ENCODE measurements around the gene FIS1.

DNA sequence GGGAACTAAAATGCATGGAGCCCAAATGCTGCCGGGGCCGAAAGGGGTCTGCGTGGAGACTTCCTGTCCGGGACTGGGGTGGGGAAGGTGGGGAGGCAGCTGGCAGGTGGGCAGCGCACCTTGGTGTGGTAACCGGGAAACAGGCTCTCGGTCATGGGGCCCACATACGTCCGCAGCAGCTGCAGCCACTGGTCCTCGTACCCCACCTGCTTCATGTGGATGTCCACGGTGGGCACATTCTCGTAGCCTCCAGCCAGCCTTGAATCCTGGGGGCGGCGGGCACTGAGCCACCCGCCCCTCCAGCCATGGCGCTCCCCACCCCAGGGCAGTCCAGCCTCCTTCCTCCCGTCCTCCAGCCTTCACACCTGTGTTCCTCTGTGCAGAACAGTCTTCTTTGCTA lies 37.4 kb downstream of the FIS1 start:
- TF ChIP-seq ZNF274 (IDR thresholded peaks at IDR 0.05; ENCODE audit: low read depth, low read length): no peak
- no peak for TF ChIP-seq POLR2A (IDR thresholded peaks at IDR 0.05; ENCODE audit: borderline replicate concordance, extremely low read depth, insufficient read depth, insufficient read length)
- no peak for TF ChIP-seq POLR2AphosphoS5 (IDR thresholded peaks at IDR 0.05; ENCODE audit: low read depth, low read length)
- no peak for TF ChIP-seq CTCF (IDR thresholded peaks at IDR 0.05 in 2 of 3, conservative IDR thresholded peaks at IDR 0.05 in 1 of 3; ENCODE audit: borderline replicate concordance in 1 of 3, insufficient read depth in 1 of 3, low read depth in 2 of 3, low read length in 2 of 3)
- TF ChIP-seq SRF (IDR thresholded peaks at IDR 0.05; ENCODE audit: low read depth): no peak
- TF ChIP-seq EZH2phosphoT487 (IDR thresholded peaks at IDR 0.05; ENCODE audit: borderline replicate concordance): no peak
- TF ChIP-seq FOSL1 (IDR thresholded peaks at IDR 0.05; ENCODE audit: low read depth): no peak
- TF ChIP-seq JUND (IDR thresholded peaks at IDR 0.05): no peak
- TF ChIP-seq ATF3 (IDR thresholded peaks at IDR 0.05): no peak
- no peak for TF ChIP-seq RAD21 (IDR thresholded peaks at IDR 0.05; ENCODE audit: low read depth)
- TF ChIP-seq CEBPB (IDR thresholded peaks at IDR 0.05; ENCODE audit: low read depth): no peak
- TF ChIP-seq EZH2 (IDR thresholded peaks at IDR 0.05): no peak
- TF ChIP-seq SP1 (IDR thresholded peaks at IDR 0.05; ENCODE audit: low read depth): no peak
- no peak for TF ChIP-seq CBX3 (IDR thresholded peaks at IDR 0.05; ENCODE audit: low read depth)
